GM12801 (cell line): ENCODE results near the gene APOC3.

ENCODE experiments used
- CTCF ChIP-seq: IDR thresholded peaks from one replicate; pipeline ENCODE4 v1.5.1; 2011; ENCODE audit warnings: control low read depth; ENCODE audit not compliant: insufficient read length; ENCODE audit errors: extremely low read depth

Gene APOC3

GRCh38 chr11:116847612-116848011 lies 17.9 kb downstream of the APOC3 start:
- TF ChIP-seq CTCF: no peak

- no peak for TF ChIP-seq CTCF
Measured at GRCh38 chr11:116849060-116849459, 19.4 kb downstream of the APOC3 start.

GRCh38 chr11:116849486-116849885 lies 19.8 kb downstream of the APOC3 start:
- TF ChIP-seq CTCF: no peak

- no peak for TF ChIP-seq CTCF
Measured at GRCh38 chr11:116851626-116852025, 21.9 kb downstream of the APOC3 start.

- no peak for TF ChIP-seq CTCF
Measured at GRCh38 chr11:116852261-116853031, 22.7 kb downstream of the APOC3 start.

- no peak for TF ChIP-seq CTCF
Measured at GRCh38 chr11:116853461-116854073, 23.9 kb downstream of the APOC3 start.

GRCh38 chr11:116855413-116855812 lies 25.7 kb downstream of the APOC3 start:
- no peak for TF ChIP-seq CTCF
